ENCODE measurements around the gene ZNF362. TPM values are rescaled to one million over a fixed set of nuclear protein-coding genes. Genes with fewer than 3 reads are reported as not detected.
A peak's percentile ranks its signal among the peaks of the same experiment; 100 is the strongest.
"Not testable (repeated sequence)": the region's sequence is repeated elsewhere in the genome, so short reads cannot be mapped to it uniquely, and the experiment has no call there.

ZNF362 gene
- total and polyA plus RNA-seq, 8 donors, result 1.3 to 49.8 (median 8.8) TPM

- H3K4me1 ChIP-seq, result peaks cover 0 to 23% (median 0%) of the 10 kb centered on the region in 4 donors
- DNase-seq, result no peak
- no peaks in the 10 kb centered on the region for H3K27me3 ChIP-seq
- intact Hi-C loops (cut with DNase I; ENCODE audit: low total_unique reads), result no loop called here
- TF ChIP-seq POLR2A (IDR thresholded peaks at IDR 0.05) (no peak), POLR2AphosphoS5 (IDR thresholded peaks at IDR 0.05) (no peak), EP300 (IDR thresholded peaks at IDR 0.05) (no peak), CTCF (IDR thresholded peaks at IDR 0.05) (no peak)
- H3K9me3 ChIP-seq, result no peaks in the 10 kb centered on the region
- peaks cover 0 to 59% (median 48%) of the 10 kb centered on the region in 4 donors for H3K36me3 ChIP-seq
- 89 to 97% (median 94%) methylated on average over 16 of the region's 16 CpGs for WGBS, 5 donors
- H3K4me3 ChIP-seq, result no peak overlapping the region
- no peak overlapping the region for H3K27ac ChIP-seq
Measured at GRCh38 chr1:33288976-33289857, 32.9 kb downstream of the ZNF362 start.

GRCh38 chr1:33289858-33290154, 33.5 kb downstream of the ZNF362 start:
- Histone ChIP-seq H3K9me3 (no peaks in the 10 kb centered on the region), H3K4me3 (no peak overlapping the region), H3K36me3 (peaks cover 3 to 59% (median 52%) of the 10 kb centered on the region in 4 donors), H3K27ac (no peak overlapping the region), H3K4me1 (peaks cover 0 to 25% (median under 1%) of the 10 kb centered on the region in 4 donors), H3K27me3 (no peaks in the 10 kb centered on the region)
- intact Hi-C loops (cut with DNase I; ENCODE audit: low total_unique reads), result loop anchor here (10.0 kb wide), 1 partner anchor 175 kb away; no protein-coding TSS in a partner anchor
- DNase-seq, result no peak
- 90 to 97% (median 96%) methylated on average over 3 of the region's 3 CpGs for WGBS, 5 donors
- TF ChIP-seq POLR2AphosphoS5 (IDR thresholded peaks at IDR 0.05) (no peak), POLR2A (IDR thresholded peaks at IDR 0.05) (no peak), EP300 (IDR thresholded peaks at IDR 0.05) (no peak), CTCF (IDR thresholded peaks at IDR 0.05) (no peak)

GRCh38 chr1:33290615-33291014, 34.3 kb downstream of the ZNF362 start:
- WGBS, 5 donors, result 87 to 100% (median 95%) methylated on average over 1 of the region's 2 CpGs
- H3K27ac ChIP-seq, H3K4me3 ChIP-seq, H3K9me3 ChIP-seq, H3K27me3 ChIP-seq, DNase-seq: not testable (repeated sequence)
- intact Hi-C loops (cut with DNase I; ENCODE audit: low total_unique reads), result loop anchor here (10.0 kb wide), 1 partner anchor 174 kb away; no protein-coding TSS in a partner anchor
- Histone ChIP-seq H3K4me1 (peaks cover 0 to 33% (median 7%) of the 10 kb centered on the region in 4 donors), H3K36me3 (peaks cover 9 to 63% (median 49%) of the 10 kb centered on the region in 4 donors)

- Histone ChIP-seq H3K27me3 (no peaks in the 10 kb centered on the region), H3K9me3 (no peaks in the 10 kb centered on the region), H3K4me3 (no peak overlapping the region), H3K4me1 (peaks cover 0 to 32% (median 11%) of the 10 kb centered on the region in 4 donors), H3K27ac (peak overlapping the region in 3 of 5 donors; percentile 23 to 49 (median 38)), H3K36me3 (peaks cover 9 to 69% (median 59%) of the 10 kb centered on the region in 4 donors)
- 64 to 84% (median 78%) methylated on average over 13 of the region's 13 CpGs for WGBS, 5 donors
- DNase-seq, result no peak
- no peak for TF ChIP-seq POLR2AphosphoS5 (IDR thresholded peaks at IDR 0.05)
- no peak for TF ChIP-seq POLR2A (IDR thresholded peaks at IDR 0.05)
- no peak for TF ChIP-seq CTCF (IDR thresholded peaks at IDR 0.05)
- no peak for TF ChIP-seq EP300 (IDR thresholded peaks at IDR 0.05)
- intact Hi-C loops (cut with DNase I; ENCODE audit: low total_unique reads), result loop anchor here (10.0 kb wide), 1 partner anchor 172 kb away; no protein-coding TSS in a partner anchor
Measured at GRCh38 chr1:33292726-33293340, 36.5 kb downstream of the ZNF362 start.

All from stomach (tissue), 9 donors.